Measurements from ENCODE around the gene JCHAIN. TPM values are rescaled to one million over a fixed set of nuclear protein-coding genes. Genes with fewer than 3 reads are reported as not detected.

Gene JCHAIN
- total RNA-seq, 1 donor from 2014 or later = 99.1 TPM

GRCh38 chr4:70629469-70630090 is 36.7 kb downstream of the JCHAIN start:
- H3K27ac ChIP-seq = no peak overlapping the region
- TF ChIP-seq, protein P1, sequence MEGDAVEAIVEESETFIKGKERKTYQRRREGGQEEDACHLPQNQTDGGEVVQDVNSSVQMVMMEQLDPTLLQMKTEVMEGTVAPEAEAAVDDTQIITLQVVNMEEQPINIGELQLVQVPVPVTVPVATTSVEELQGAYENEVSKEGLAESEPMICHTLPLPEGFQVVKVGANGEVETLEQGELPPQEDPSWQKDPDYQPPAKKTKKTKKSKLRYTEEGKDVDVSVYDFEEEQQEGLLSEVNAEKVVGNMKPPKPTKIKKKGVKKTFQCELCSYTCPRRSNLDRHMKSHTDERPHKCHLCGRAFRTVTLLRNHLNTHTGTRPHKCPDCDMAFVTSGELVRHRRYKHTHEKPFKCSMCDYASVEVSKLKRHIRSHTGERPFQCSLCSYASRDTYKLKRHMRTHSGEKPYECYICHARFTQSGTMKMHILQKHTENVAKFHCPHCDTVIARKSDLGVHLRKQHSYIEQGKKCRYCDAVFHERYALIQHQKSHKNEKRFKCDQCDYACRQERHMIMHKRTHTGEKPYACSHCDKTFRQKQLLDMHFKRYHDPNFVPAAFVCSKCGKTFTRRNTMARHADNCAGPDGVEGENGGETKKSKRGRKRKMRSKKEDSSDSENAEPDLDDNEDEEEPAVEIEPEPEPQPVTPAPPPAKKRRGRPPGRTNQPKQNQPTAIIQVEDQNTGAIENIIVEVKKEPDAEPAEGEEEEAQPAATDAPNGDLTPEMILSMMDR (IDR thresholded peaks at IDR 0.05) = no peak
- no peaks in the 10 kb centered on the region for H3K9me3 ChIP-seq
- H3K4me1 ChIP-seq = no peaks in the 10 kb centered on the region
- no peak for ATAC-seq
- DNase-seq = no peak
- H3K27me3 ChIP-seq = no peaks in the 10 kb centered on the region
- intact Hi-C loops (cut with DNase I) = no loop called here
- no peak overlapping the region for H3K4me3 ChIP-seq
- H3K36me3 ChIP-seq = no peaks in the 10 kb centered on the region

- H3K9me3 ChIP-seq = no peaks in the 10 kb centered on the region
- H3K4me1 ChIP-seq = no peaks in the 10 kb centered on the region
- H3K27me3 ChIP-seq = no peaks in the 10 kb centered on the region
- intact Hi-C loops (cut with DNase I) = no loop called here
- no peaks in the 10 kb centered on the region for H3K36me3 ChIP-seq
- DNase-seq (no peak), ATAC-seq (no peak)
- TF ChIP-seq, protein P1 (IDR thresholded peaks at IDR 0.05) = no peak
- H3K27ac ChIP-seq = no peak within 1 kb of the TSS
- no peak within 1 kb of the TSS for H3K4me3 ChIP-seq
Observed at GRCh38 chr4:70628444-70628843, 37.9 kb downstream of the JCHAIN start, which contains the start of gene ENAM. TSS of gene ENAM (plus strand) at chr4:70628744. CDS start at chr4:70629501, 757 bp downstream.

DNA sequence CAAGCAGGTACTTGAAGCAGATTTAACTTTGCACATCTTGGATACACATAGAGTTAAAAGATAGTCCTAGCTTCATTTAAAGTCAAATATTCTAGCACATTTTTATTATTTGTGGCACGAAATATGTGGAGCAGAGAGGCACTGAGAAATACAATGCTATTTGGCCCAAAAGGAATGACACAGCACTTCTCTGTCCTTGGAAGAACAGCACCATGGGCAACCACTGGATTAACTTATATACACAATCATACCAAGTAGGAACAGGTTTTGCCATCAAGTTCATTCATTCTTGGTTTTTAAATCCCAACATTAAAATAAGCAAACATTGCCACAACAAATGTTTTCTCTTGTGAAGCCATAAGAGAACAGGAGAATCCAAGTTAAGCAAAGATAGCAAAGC is 38.7 kb downstream of the JCHAIN start:
- no peak for ATAC-seq
- DNase-seq = no peak
- Histone ChIP-seq H3K27ac (no peak overlapping the region), H3K4me1 (no peaks in the 10 kb centered on the region), H3K4me3 (no peak overlapping the region), H3K36me3 (no peaks in the 10 kb centered on the region), H3K27me3 (no peaks in the 10 kb centered on the region), H3K9me3 (no peaks in the 10 kb centered on the region)
- TF ChIP-seq, protein P1 (IDR thresholded peaks at IDR 0.05) = no peak
- intact Hi-C loops (cut with DNase I) = no loop called here

- H3K36me3 ChIP-seq = no peaks in the 10 kb centered on the region
- DNase-seq (no peak), ATAC-seq (no peak)
- H3K9me3 ChIP-seq = no peaks in the 10 kb centered on the region
- H3K27ac ChIP-seq = no peak overlapping the region
- H3K4me1 ChIP-seq = no peaks in the 10 kb centered on the region
- TF ChIP-seq, protein P1 (IDR thresholded peaks at IDR 0.05) = no peak
- no peak overlapping the region for H3K4me3 ChIP-seq
- intact Hi-C loops (cut with DNase I) = no loop called here
- H3K27me3 ChIP-seq = no peaks in the 10 kb centered on the region
Observed at GRCh38 chr4:70624226-70624793, 42.0 kb downstream of the JCHAIN start.

GRCh38 chr4:70623323-70623722 is 43.0 kb downstream of the JCHAIN start:
- DNase-seq (no peak), ATAC-seq (no peak)
- TF ChIP-seq, protein P1 (IDR thresholded peaks at IDR 0.05) = no peak
- Histone ChIP-seq H3K9me3 (no peaks in the 10 kb centered on the region), H3K27me3 (no peaks in the 10 kb centered on the region), H3K4me3 (no peak overlapping the region), H3K4me1 (no peaks in the 10 kb centered on the region), H3K27ac (no peak overlapping the region), H3K36me3 (no peaks in the 10 kb centered on the region)
- intact Hi-C loops (cut with DNase I) = no loop called here
